Mesodermal cell (in vitro differentiated cells): Measurements from ENCODE around the gene POU2F1.

Experiments
- H3K27ac ChIP-seq: 2 replicates; pipeline ENCODE4 v1.7.0; 2013; ENCODE audit warnings: mild to moderate bottlenecking, low read depth, low read length, moderate library complexity; ENCODE audit not compliant: severe bottlenecking
- H3K36me3 ChIP-seq: 2 replicates; pipeline ENCODE4 v1.7.1; 2013; ENCODE audit warnings: mild to moderate bottlenecking, low read length, moderate library complexity; ENCODE audit not compliant: control insufficient read depth, insufficient read depth
- H3K4me1 ChIP-seq: one replicate; pipeline ENCODE4 v1.7.1; 2013; ENCODE audit warnings: mild to moderate bottlenecking, low read length; ENCODE audit not compliant: insufficient read depth, control insufficient read depth, poor library complexity, severe bottlenecking
- H3K4me3 ChIP-seq: 2 replicates; pipeline ENCODE4 v1.7.0; 2013; ENCODE audit warnings: low read length, control low read depth, mild to moderate bottlenecking; ENCODE audit not compliant: insufficient read depth, poor library complexity, severe bottlenecking; ENCODE audit errors: extremely low read depth
- H3K9me3 ChIP-seq: 2 replicates; pipeline ENCODE4 v1.7.1; 2013; ENCODE audit warnings: mild to moderate bottlenecking, low read length, moderate library complexity; ENCODE audit not compliant: control insufficient read depth
- WGBS, 2 experiments: methylation state at CpG; one replicate each; pipeline ENCODE4 v1.1.5; 2013; ENCODE audit warnings: missing lambda C conversion rate in 2 of 2; ENCODE audit not compliant: insufficient coverage in 2 of 2; 5-methylcytosine and 5-hydroxymethylcytosine counted together

POU2F1 gene

DNA sequence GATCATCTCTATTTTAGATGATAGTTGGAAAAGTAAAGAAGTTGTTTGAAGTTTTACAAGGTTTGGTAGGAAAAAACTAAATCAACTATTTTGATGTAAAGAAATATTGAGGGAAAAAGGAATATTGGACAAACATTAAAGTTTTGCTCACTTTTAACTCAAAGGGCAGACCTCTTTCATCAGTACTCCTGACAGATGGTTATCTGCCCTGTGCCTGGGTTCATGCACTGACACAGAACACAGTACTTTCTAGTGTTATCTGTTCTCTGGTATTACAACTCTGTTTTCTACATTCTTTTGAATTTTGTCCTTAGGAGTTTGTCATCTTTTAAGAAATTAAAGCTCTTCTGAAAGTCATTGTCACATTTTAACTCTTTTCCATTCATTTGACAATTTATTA, 118.7 kb downstream of the POU2F1 start:
- Histone ChIP-seq H3K36me3 (peaks cover 17% of the 10 kb centered on the region), H3K4me1 (no peaks in the 10 kb centered on the region), H3K4me3 (no peak overlapping the region), H3K27ac (no peak overlapping the region), H3K9me3 (peaks cover 6% of the 10 kb centered on the region)

DNA sequence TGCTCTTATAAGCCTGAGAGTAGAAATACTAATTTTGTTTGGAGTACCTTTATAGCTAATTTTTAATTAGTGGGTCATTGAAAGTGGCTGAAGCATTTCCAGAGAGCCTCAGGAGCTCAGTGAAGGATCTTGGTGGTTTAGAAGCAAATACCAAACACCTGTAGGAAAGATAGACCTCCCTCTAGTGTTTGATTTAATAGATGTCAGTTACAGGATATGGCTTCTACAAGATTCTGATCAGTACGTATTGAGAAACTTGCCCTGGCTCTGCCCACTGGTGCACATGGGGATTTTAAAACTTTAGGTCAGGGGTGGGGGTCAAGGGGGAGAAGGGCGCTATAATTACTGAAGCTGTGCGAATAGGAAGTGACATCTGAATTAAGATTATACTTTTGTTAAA, 122.2 kb downstream of the POU2F1 start:
- Histone ChIP-seq H3K4me3 (no peak overlapping the region), H3K36me3 (peaks cover 17% of the 10 kb centered on the region), H3K4me1 (peaks cover 5% of the 10 kb centered on the region), H3K27ac (no peak overlapping the region), H3K9me3 (peaks cover 6% of the 10 kb centered on the region)
- 92 to 100% methylated on average over 1 to 3 of the region's 3 CpGs for WGBS, 2 experiments

DNA sequence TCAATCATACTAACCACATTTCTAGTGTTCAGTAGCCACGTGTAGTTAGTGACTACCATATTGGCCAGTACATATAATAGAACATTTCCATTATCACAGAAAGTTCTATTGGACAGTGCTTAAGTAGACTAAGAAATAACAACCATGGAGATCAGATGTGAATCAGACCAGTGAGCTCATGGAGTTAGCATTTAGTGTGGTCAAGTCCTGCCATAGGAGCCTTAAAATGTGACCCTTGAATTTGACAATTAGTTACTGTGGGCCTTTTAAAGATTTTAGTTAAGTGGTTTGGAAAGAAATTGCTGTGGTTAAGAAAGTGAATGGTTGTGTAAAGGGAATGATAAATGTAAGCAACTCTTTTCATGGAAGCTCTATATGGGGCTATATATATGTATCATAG, 123.4 kb downstream of the POU2F1 start:
- Histone ChIP-seq H3K4me1 (peaks cover 5% of the 10 kb centered on the region), H3K36me3 (peaks cover 9% of the 10 kb centered on the region), H3K4me3 (no peak overlapping the region), H3K9me3 (peaks cover 1% of the 10 kb centered on the region), H3K27ac (no peak overlapping the region)
- WGBS, 2 experiments = no CpG with 5 or more reads among the region's 1 CpG

DNA sequence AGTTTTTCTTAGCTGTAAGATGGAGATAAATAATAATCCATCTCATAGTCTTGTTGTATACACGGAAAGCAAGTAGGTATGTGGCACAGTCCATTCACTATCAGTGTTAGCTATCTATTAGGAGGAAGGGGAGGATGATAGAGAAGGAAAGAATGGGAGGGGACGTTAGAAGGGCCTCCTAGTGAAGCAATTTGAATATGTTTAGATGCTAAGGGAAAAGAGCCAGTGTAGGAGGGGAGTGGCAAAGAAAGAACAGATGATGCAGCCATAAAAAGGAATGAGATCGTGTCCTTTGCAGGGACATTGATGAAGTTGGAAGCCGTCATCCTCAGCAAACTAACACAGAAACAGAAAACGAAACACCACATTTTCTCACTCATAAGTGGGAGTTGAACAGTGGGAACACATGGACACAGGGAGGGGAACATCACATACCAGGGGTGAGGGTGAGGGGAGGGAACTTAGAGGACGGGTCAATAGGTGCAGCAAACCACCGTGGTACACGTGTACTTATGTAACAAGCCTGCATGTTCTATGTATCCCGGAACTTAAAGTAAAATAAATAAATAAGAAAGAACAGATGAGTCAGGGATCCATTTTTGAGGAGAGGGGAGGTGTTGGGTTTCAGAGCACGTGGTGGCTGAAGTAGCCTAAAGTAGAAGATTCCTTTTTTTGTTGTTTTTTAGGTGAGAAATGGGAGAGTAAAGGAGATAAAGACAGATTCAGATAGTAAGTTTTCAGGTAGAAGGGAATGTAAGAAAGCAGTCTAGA, 124.1 kb downstream of the POU2F1 start:
- peaks cover 5% of the 10 kb centered on the region for H3K4me1 ChIP-seq
- no peak overlapping the region for H3K4me3 ChIP-seq
- H3K36me3 ChIP-seq = peaks cover 5% of the 10 kb centered on the region
- no peaks in the 10 kb centered on the region for H3K9me3 ChIP-seq
- H3K27ac ChIP-seq = no peak overlapping the region
- WGBS, 2 experiments = 47 to 58% methylated on average over 3 to 6 of the region's 10 CpGs

DNA sequence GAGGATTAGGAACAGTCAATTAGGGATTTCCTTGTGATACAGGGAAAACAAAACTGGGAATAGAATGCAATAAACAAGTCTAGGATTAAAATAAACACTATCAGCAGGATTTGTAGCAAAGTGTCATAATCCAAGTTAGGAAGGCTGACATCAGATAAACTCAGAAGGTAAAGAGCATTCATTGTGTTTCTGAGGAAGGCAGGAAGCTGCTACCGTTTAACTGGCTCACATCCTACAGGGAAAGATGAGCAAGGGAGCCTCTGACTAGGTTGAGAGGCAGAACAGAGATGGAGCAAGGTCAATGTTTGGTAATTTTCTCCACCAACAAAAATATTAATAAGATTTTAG, 124.7 kb downstream of the POU2F1 start:
- Histone ChIP-seq H3K27ac (no peak overlapping the region), H3K4me1 (peaks cover 5% of the 10 kb centered on the region), H3K36me3 (peaks cover 5% of the 10 kb centered on the region), H3K9me3 (no peaks in the 10 kb centered on the region), H3K4me3 (no peak overlapping the region)
- WGBS, 2 experiments = 17% methylated on average over 1 of the region's 1 CpG; no CpG with 5 or more reads in 1 of the 2 experiments

DNA sequence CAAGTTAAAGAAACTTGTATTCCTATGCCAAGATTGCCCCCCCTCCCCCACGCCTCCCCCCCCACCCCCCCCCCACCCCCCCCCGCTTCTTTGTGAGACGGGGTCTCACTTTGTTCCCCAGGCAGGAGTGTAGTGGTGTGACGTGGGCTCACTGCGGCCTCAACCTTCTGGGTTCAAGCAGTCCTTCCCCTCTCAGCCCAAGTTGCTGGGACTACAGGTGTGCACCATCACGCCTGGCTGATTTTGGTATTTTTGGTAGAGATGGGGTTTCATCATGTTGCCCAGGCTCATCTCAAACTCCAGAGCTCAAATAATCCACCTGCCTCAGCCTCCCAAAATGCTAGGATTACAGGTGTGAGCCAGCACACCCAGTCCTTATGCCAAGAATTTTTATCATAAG, 136.6 kb downstream of the POU2F1 start:
- H3K4me1 ChIP-seq = no peaks in the 10 kb centered on the region
- H3K27ac ChIP-seq = no peak overlapping the region
- no peak overlapping the region for H3K4me3 ChIP-seq
- no CpG with 5 or more reads among the region's 6 CpGs for WGBS, 2 experiments
- no peaks in the 10 kb centered on the region for H3K36me3 ChIP-seq
- no peaks in the 10 kb centered on the region for H3K9me3 ChIP-seq

DNA sequence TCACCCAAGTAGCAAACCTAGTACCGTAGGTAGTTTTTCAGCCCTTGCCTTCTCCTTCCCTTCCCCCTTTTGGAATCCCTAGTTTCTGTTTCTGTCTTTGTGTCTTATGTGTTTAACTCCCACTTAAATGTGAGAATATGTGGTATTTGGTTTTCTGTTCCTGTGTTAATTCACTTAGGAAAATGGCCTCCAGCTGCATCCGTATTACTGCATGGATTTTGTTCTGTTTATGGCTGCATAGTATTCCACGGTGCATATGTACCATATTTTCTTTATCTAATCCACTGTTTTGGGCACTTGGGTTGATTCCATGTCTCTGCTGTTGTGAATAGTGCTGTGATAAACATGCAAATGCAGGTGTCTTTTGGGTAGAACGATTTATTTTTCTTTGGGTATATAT, 138.6 kb downstream of the POU2F1 start:
- H3K27ac ChIP-seq = no peak overlapping the region
- no peak overlapping the region for H3K4me3 ChIP-seq
- H3K36me3 ChIP-seq = no peaks in the 10 kb centered on the region
- WGBS, 2 experiments = 90% methylated on average over 2 of the region's 4 CpGs; no CpG with 5 or more reads in 1 of the 2 experiments
- H3K9me3 ChIP-seq = no peaks in the 10 kb centered on the region
- H3K4me1 ChIP-seq = no peaks in the 10 kb centered on the region

DNA sequence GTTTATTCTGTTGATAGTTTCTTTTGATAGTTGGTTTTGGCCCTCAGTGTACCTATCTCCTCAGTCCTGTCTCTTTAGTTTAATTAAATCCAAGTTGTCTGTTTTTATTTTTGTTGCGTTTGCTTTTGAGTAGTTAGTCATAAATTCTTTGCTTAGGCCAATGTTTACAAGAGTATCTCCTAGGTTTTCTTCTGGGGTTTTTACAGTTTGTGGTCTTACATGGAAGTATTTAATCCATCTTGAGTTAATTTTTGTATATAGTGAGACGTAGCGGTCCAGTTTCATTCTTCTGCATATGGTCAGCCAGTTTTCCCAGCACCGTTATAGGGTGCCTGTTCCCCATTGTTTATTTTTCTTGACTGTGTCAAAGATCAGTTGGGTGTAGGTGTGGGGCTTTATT, 139.4 kb downstream of the POU2F1 start:
- no peak overlapping the region for H3K27ac ChIP-seq
- WGBS, 2 experiments = 89 to 97% methylated on average over 3 of the region's 4 CpGs
- H3K36me3 ChIP-seq = no peaks in the 10 kb centered on the region
- H3K9me3 ChIP-seq = no peaks in the 10 kb centered on the region
- no peak overlapping the region for H3K4me3 ChIP-seq
- no peaks in the 10 kb centered on the region for H3K4me1 ChIP-seq

DNA sequence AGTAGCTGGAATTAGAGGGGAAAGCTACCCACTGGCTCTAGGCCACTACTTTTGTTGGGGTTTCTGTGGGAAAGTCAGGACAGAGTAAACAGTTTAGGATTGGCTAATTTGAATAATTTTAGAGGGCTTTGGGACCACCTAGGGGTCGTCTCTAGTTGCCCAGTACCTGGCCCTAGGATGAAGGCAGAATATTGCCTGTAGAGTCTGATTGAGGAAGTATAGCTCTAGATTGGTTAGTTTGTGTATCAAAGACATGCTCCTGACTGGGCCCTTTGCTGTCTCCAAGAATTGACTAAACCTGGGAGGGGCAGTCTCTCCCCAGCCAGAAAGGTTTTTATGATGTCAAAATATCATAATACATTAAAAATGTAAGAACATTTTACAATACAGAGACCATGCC, 142.0 kb downstream of the POU2F1 start:
- Histone ChIP-seq H3K4me3 (no peak overlapping the region), H3K4me1 (no peaks in the 10 kb centered on the region), H3K27ac (no peak overlapping the region), H3K36me3 (peaks cover 13% of the 10 kb centered on the region), H3K9me3 (no peaks in the 10 kb centered on the region)
- 67 to 71% methylated on average over 1 of the region's 1 CpG for WGBS, 2 experiments

DNA sequence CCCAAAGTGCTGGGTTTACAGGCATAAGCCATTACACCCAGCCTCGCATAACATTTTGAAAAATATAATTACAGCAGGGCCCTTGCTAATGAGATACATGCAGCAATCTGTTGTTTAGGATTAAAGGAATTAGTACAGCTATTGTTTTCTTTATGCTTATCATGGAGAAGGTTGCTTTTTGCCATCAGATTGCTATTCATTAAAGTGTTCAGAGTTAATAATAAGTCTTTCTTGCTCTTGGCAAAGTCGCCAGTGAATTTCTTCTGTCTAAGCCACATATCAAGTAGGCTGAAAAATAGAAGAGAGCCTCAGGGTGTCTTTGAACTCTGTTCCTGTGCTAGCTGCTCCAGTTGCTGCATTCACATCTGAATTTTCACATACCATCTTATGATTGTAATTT, 144.1 kb downstream of the POU2F1 start:
- no peaks in the 10 kb centered on the region for H3K9me3 ChIP-seq
- no peak overlapping the region for H3K4me3 ChIP-seq
- H3K36me3 ChIP-seq = peaks cover 13% of the 10 kb centered on the region
- H3K27ac ChIP-seq = no peak overlapping the region
- H3K4me1 ChIP-seq = no peaks in the 10 kb centered on the region
- WGBS, 2 experiments = 100% methylated on average over 1 of the region's 2 CpGs; no CpG with 5 or more reads in 1 of the 2 experiments

DNA sequence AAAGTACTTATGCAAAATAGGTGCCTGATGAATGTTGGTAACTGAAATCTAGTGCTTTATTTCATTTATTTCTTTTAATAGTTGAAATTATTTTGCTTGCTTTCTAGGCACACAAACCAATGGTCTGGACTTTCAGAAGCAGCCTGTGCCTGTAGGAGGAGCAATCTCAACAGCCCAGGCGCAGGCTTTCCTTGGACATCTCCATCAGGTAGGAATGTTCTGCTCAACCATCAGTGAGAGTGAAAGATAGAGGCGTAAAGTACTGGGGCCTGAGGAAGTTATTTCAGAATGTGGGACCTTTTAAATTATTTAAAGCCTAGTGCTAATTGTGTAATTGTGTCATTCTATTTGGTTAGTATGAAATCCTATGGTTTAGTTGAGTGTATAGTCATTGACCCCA, 144.7 kb downstream of the POU2F1 start:
- 100% methylated on average over 2 of the region's 2 CpGs for WGBS, 2 experiments

More for the DNA sequence above, 144.7 kb downstream of the POU2F1 start:
- Histone ChIP-seq H3K4me3 (no peak overlapping the region), H3K36me3 (peaks cover 13% of the 10 kb centered on the region), H3K9me3 (no peaks in the 10 kb centered on the region), H3K27ac (no peak overlapping the region), H3K4me1 (no peaks in the 10 kb centered on the region)
